Measurements from ENCODE around the gene IL1R1. TPM values are rescaled to one million over a fixed set of nuclear protein-coding genes. Genes with fewer than 3 reads are reported as not detected.

Gene IL1R1
- polyA plus RNA-seq, 3 donors = 24.9 to 34.1 (median 29.5) TPM

- no peak for DNase-seq
Observed at GRCh38 chr2:102191501-102191900, 49.0 kb downstream of the IL1R1 start.

GRCh38 chr2:102193074-102193473 is 50.5 kb downstream of the IL1R1 start:
- DNase-seq = no peak

GRCh38 chr2:102194609-102195268 is 52.2 kb downstream of the IL1R1 start:
- no peak for DNase-seq

GRCh38 chr2:102197389-102198137 is 55.0 kb downstream of the IL1R1 start:
- no peak for DNase-seq

DNA sequence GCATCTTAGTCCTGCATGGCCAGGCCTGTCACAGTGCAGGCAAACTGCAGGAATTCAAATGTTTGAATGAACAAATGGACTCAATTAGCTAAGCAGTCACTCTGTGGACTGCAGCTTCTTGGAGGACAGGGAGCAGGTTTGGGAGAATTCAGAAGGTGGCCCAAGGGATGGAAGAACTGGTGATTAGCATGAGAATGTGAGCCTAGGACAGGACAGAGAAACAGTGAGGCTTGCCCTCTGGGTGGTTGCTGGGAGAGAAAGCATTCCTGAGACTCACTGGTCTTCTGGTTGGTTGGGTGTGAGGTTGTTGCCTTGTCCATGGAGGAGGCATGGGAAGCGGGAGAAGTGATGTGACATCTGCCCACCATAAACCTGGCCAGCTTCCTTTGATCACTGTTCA is 58.0 kb downstream of the IL1R1 start:
- DNase-seq = no peak

DNA sequence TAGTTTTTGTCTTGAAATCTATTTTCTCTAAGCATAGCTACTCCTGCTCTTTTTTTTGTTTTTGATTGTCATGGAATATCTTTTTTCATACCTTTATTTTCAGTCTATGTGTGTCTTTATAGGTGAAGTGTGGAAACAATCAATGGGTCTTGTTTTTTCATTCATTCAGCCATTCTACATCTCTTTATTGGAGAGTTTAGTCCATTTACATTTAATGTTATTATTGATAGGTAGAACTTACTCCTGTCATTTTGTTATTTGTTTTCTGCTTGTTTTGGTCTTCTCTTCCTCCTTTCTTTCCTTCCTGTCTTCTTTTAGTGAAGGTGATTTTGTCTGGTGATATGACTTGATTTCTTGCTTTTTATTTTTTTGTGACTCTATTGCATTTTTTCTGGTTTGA is 62.1 kb downstream of the IL1R1 start:
- DNase-seq = no peak

- DNase-seq = no peak
Observed at GRCh38 chr2:102206666-102207341, 64.3 kb downstream of the IL1R1 start.

DNA sequence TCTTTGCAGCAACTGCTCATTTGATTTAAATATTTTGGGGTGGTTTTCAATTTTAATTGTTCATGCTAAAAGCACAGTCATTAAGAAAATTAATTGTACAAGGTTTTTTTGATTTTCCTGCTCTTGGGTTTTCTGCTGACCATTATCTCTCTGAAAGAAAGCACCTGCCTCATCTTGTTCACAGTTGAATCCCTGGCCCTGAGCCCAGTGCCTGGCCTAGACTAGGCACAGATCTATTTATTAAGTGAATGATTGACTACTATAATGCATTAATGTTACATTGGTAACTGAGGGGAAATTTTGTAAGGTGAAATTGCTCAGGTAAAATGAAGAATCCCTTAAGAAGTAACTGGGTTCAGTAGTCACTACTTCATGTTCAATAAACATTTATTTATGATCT is 66.2 kb downstream of the IL1R1 start:
- DNase-seq = no peak

DNA sequence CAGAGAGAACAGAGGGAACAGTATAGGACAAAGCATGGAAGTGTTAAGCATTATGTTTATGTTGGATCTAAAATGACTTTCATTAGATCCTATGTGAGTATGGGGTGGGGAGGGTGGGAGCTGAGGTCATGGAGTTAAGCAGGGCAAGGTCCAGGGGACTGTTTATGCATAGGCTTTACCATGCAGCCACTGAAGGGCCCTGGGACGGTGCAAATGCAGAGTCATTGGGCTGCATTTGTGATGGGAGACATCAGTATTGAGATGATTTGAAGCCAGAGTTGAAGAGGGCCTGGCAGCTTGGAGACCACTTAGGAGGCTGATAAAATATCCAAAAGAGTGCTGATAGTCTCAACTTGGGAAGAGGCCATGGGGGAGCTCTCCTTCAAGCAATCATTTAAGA is 66.9 kb downstream of the IL1R1 start:
- DNase-seq = no peak

DNA sequence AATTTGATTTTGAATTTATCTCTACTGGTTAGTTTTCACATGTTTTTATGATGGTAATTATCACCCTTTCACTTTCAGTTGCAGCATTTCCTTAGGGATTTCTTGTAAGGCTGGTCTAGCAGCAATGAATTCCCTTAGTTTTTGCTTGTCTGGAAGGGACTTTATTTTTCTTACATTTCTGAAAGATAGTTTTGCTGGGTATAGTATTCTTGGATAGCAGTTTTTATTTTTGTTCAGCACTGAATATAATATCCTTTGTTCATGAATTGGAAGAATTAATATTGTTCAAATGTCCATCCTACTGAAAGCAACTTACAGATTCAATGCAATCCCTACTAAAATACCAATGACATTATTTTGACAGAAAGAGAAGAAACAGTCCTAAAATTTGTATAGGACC is 74.5 kb downstream of the IL1R1 start:
- no peak for DNase-seq

GRCh38 chr2:102224824-102225739 is 82.5 kb downstream of the IL1R1 start:
- DNase-seq = no peak

GRCh38 chr2:102226171-102226570 is 83.6 kb downstream of the IL1R1 start:
- DNase-seq = no peak

GRCh38 chr2:102226612-102227391 is 84.3 kb downstream of the IL1R1 start:
- DNase-seq = peak; percentile 52

DNA sequence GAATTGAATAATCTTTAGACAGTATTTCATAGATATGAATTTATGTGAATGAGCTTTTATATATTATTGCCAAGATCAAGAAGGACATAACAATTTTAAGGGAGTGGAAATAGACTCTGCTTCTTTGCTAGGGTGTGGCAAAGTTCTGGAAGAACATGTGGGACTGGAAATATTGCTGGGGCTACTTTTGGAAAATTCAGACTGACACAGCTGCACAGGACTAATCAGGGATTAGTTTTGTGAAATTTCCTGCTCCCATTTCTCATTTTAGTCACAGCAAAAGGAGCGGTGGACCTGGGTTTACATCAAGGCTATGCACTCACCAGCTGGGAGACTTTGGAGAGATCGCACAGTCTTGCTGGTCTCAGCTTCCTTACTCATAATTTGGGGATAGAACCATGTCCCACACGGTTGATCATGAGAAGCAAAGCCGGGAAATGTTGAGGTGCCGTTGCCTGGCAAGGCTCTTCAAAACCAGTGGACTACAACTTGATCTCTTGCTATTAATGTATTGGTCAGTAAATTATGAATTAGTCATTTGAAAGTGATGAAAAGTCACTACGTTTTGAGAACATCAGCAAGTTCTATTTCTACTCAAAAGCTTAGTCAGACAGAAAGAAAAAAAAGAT is 86.7 kb downstream of the IL1R1 start:
- DNase-seq = no peak

Other genes starting within 250 kb of the IL1R1 start
- 1 to 10 TPM in 1 of 3 donors, under 1 TPM in 2; 0.28 to 1.1 (median 0.44) TPM for gene IL1R2, start 150.8 kb upstream of the IL1R1 start, polyA plus RNA-seq (ENCODE audit: insufficient read length in 3 of 3)
- 1 to 10 TPM in 2 of 3 donors, under 1 TPM in 1; 0.98 to 1.4 (median 1.3) TPM for gene IL1RL2, start 44.3 kb downstream of the IL1R1 start, polyA plus RNA-seq (ENCODE audit: insufficient read length in 3 of 3)
- gene IL1RL1, start 168.8 kb downstream of the IL1R1 start, polyA plus RNA-seq (ENCODE audit: insufficient read length in 3 of 3) = 1 to 10 TPM in 1 of 3 donors, under 1 TPM in 2; 0.46 to 1.0 (median 0.53) TPM
- gene IL18R1, start 213.1 kb downstream of the IL1R1 start, polyA plus RNA-seq (ENCODE audit: insufficient read length in 3 of 3) = 1 to 10 TPM; 2.0 to 3.7 (median 2.4) TPM

Measured in renal pelvis (tissue), 4 donors.